Islet precursor cell (in vitro differentiated cells): Measurements from ENCODE around the gene AQP6.
A peak's percentile ranks its signal among the peaks of the same experiment; 100 is the strongest.

Source experiments
- DNase-seq: peaks from one replicate; pipeline ENCODE4 v3.0.0-alpha.2; 2018

AQP6 gene, protein sequence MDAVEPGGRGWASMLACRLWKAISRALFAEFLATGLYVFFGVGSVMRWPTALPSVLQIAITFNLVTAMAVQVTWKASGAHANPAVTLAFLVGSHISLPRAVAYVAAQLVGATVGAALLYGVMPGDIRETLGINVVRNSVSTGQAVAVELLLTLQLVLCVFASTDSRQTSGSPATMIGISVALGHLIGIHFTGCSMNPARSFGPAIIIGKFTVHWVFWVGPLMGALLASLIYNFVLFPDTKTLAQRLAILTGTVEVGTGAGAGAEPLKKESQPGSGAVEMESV

GRCh38 chr12:49972641-49973360, at the start of gene AQP6:
AQP6 (plus strand) TSS chr12:49972947; CDS start chr12:49973174, 227 bp downstream.
- no peak for DNase-seq

DNA sequence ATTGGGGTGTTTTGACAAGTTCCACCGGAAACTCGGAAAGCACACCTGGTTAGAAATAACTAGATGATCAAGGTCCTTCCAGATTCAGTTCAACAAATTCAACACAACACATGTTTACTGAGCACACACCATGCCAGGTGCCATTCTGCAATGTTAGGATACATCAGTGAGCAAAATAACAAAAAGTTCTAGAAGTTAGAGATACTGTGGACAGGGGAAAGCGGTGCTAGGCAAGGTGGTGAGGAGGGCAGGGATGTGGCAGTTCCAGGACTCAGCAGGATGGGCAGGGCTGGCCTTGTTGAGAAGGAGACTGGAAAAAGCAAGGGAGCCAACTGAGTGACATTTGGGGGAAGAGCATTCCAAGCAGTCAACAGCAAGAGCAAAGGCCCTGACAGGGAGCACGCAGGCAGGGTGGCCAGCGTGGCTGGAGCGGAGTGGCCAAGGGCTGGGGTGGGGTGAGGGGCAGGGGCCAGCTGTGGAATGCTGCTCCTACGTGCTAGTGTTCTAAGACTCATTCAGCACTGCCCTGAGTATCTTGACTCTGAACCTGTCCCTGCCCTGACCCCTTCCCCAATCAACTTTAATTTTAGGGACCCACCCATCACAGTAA, 49.6 kb upstream of the AQP6 start:
- peak; percentile 54 for DNase-seq

DNA sequence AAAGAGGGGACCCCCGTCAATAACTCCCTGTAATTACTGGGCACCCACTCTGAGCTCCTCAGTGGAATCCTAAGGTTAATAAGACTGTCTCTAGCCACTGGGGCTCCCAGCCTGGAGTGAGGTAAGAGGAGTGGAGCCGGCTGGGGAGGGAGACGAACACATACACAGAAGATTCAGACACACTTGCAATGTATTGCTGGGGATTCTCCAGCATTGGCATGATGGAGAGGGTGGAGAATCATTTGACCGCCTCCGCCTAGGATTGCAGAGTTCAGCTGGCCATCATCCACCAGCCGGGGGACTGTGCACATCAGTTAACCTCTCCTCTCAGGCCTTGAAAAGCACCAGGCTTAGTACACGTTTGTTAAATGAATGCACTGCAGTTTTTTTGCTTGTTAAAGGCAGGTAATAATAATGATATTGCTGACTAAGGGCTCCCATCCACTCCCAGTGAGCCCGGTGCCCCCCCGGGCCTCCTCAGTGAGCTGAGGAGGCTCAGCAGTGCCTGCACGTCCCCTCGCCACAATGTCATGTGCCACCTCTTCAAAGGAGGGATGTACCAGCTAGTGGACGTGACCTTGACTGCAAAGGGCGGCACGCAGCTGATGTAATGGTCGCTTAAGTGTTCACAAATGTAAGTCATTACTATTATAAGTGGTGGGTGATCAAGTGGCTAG, 48.7 kb upstream of the AQP6 start:
- no peak for DNase-seq

DNA sequence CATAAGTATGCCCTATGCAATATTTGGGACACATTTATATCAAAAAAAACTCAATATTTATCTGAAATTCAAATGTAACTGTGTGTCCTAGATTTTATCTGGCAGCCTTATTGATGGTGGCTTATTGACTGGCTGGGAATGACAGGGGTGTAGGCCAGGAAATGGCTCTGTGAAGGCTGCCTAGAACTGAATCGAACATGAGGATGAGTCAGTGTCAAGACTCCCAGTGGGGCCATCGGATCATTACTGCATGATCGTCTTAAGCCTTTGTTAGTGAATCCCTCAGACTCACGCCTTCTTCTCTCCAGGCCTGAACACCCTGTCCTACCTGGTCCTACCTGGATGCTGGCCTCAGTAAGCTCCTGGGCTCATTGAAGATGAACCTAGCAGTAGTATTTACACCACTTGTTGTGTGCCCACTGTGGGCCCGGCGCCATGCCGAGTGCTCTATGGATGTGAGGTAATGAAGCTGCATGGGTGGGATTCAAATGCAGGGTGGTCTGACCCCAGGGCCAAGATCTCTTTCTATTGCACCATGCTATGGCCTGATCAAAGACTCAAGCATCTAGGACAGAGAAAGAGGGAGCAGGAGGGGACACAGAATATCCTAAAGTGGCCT, 48.0 kb upstream of the AQP6 start:
- no peak for DNase-seq

DNA sequence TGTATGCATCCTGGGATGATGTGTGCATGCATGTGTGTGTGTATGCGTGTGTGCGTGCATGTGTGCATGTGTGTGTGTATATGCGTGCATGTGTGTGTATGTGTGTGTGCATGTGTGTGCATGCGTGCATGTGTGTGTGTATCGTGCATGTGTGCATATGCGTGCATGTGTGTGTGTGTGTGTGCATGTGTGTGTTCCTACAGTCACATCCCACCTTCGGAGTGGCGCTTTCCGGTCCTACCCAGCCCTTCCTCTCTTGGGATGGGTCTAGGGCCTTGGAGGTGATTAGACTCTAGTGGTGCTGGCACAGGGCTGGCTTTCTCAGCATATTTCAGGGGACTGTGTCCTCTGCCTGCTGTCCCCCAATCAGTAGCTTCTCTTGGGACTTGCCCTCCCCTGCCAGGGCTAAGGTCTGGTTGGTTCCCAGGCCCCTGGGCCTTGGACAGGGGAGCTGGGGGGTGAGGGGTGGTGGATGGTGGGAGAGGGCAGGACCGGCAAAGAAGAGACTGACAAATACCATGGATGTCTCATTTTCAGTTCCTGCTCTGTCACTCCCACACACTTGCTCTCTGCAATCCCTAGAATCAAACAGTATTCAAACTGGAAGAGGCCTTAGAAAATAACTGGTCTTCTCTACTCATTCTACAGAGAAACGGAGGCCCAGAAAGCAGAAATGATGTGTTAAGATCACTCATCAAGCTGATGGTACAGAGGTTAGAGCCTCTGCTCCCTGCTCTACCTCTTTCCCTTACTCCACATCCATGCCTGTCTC, 47.1 kb upstream of the AQP6 start:
- no peak for DNase-seq

- DNase-seq, result no peak
These were observed 44.3 kb upstream of the AQP6 start for GRCh38 chr12:49928471-49928870.

DNA sequence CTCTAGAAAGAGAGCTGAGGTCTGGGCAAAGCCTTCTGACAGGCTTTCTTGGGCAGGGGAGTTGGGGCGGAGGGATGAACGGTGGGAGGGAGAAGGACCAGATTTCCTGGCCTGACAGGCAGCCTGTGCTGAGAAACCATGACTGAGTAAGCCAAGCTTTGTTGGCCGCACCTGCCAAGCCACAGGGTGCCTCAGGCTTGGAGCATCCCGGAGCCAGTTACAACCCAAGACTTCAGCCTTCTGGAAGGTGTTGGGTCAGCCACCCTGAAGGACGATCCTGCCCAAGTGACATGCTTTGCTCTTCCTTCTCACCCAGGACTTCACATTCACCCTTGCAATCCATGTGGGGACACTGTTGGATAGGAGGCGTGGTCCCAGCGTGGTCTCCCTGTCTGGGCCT, 43.2 kb upstream of the AQP6 start:
- no peak for DNase-seq

DNA sequence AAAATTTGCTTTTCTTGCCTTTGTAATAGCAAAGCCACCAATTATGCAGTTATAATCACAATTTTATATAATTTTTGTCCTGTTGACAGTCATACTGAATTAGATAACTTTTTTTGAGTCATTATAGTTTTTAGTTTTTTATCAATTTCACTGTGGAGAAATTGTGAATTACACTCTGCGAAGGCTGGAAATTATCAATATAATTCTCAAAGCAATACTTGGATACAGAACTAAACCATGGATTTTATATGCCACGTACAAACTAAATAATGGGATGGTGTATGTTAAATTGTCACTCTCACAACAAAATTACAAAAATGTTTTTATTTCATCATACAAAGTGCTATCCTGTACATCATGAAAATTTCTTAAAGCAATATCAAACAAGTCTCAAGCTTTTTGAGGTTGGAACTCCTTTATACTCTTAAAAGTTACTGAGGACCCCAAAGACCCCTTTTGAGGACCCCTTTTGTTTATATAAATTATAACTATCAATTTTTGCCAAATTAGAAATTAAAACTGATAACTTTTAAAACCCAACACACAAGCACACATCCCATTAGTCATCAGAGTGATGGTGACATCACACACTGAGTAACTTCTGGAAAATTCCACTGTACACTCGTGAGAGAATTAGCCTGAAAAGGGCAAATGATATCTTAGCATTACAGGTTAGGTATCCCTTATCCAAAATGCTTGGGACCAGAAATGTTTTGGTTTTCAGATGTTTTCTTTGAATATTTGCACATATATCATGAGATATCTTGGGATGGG, 42.0 kb upstream of the AQP6 start:
- no peak for DNase-seq

GRCh38 chr12:49932023-49932422, 40.7 kb upstream of the AQP6 start:
- peak; percentile 42 for DNase-seq

GRCh38 chr12:49932533-49933130, 40.1 kb upstream of the AQP6 start:
- DNase-seq, result peak; percentile 61

DNA sequence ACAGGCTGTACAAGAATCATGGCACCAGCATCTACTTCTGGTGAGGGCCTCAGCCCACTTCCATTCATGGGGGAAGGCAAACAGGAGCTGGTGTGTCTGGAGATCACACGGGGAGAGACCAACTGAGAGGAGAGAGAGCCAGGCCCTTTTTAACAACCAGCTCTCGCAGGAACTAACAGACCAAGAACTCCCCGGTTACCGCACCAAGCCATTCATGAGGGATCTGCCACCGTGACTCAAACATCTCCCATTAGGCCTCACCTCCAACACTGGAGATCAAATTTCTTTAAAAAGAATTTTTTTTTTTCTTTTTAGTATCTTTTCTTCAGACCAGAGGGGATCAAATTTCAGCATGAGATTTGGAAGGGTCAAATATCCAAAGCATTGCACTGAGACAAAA, 39.0 kb upstream of the AQP6 start:
- peak; percentile 43 for DNase-seq

DNA sequence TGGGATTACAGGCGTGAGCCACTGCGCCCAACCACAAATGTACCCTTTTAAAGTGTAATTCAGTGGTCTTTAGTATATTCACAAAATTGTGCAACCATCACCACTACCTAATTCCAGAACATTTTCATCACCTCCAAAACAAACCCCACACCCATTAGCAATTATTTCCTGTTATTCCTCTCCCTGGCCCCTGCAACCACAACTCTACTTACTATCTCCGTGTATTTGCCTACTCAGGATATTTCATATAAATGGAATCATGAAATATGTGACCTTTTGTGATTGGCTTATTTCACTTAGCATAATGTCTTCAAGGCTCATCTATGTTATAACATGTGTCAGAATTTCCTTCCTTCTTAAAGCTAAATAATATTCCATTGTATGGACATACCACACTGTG, 38.2 kb upstream of the AQP6 start:
- DNase-seq, result no peak

DNA sequence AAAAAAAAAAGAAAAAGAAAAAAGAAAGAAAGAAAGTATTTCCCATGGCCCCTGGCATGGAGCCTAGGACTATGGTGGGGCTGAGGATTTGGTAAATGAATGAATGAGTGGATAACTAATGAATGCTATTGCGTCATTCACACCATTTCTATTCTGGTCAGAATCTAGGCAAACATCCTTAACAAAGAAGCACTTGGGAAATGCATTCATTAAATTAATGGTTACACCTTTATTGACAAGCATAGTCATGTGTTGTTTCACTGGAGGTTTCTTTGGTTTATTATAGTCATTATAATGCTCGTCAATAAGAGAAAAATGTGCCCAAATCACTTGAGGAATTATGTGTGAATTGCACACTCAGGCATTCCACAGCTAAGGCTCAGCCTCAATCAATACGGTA, 35.8 kb upstream of the AQP6 start:
- DNase-seq, result no peak

DNA sequence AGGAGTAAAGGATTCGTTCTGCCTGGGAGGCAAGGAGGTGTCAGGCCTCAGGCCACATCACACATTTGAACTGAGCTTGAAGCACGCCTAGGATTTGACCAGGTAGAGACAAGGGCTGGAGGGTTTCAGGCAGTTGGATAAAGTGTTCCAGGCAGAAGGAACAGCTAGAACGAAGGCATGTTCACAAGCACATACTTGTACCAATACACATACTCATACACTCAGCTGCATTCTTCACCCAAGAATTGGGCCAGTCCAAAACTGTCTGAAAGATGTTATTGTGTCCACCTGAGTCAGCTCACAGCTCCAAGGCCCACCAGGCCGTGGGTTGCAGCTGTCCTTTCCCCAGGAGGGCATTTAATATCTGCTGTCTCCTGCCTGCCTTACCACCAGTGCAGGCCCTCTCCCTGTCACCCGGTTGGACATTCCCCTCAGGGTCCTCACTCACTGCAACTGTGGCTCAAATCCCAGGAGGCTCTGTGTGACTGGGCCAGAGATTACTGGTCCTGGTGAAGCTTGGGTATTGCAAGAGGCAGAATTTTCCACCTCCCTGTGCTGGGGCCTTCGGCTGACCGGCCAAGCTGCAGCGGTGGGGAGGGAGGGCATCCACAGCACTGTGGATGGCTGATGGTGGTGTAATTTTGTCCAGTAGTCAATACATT, 35.0 kb upstream of the AQP6 start:
- no peak for DNase-seq

DNA sequence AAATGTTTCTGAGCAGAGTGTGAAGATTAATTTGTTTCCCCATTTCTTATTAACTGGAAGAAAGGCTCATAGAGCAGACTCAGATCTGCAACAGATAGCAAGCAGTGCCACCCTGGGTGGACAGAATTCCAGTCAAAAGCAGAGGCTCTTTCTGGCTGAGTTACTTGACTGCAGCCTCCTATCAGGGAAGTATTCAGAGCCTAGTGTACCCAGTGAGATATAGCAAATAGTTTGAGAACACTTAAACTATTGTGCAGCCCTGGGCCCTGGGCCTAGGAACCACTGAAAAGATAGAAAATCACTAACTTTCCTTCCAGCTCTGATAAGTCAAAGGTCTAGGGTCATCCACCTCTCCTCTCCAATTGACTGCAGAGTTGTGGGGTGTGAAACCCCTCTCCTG, 33.4 kb upstream of the AQP6 start:
- no peak for DNase-seq

DNA sequence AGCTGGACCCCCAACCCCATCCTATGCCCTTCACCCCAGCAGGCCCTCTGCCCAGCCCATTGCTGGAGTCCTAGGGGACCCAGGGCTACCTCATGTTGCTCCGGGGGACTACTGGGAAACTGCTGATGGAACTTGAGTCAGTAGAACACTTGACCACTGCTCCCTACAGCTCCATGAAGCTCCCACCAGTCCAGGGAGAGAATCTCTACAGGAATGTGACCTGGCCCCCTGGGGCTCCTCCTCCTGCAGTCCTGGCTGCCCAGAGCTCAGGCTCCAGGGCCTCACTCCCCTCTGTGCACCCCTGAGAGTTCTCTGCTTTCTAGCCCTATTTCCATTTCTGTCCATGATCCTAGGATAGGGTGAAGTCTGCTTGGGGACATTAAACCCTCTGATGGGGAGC, 33.0 kb upstream of the AQP6 start:
- no peak for DNase-seq

DNA sequence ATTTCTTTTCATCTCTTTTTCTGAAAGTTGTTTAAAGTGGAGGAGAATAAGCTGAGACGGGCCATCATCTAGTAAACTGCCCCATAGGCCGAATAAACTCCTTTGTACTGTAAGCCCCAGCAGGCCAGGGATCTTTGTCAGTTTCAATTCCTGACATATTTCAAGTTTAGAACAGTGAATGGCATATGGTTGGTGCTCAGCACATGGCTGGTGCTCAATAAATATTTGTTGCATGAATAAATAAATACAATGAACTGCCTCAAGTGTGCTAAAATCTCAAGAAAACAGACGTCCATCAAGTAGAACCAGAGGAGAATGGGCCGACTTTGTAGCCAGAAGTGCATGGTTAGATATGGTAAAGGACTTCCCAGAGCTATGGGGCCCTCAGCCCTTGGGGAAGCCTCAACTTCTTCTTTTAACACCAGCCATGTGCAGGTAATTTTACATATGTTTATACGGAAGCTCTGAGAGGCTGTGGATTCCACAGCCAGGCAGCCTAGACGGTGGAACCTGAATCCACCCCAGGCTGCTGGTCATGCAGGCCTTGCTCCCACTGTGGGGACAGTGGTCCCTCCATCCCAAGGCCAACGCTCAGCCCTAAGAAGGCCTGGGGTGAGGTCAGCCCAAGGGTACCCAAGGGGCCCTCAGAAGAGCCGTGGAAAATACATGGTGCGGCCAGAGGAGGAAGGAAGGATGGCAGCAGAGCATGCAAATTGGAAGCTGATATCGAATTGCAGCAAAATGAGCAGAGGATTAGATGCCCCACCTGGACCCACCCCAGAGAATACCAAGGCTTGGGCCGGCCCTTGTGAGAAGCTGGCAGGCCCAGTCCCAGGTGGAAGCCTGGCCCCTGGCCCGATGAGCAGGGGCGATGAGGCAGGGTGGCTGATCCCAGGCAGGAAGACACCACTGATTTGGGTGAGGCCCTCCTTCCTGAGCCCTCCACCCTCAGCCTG, 30.9 kb upstream of the AQP6 start:
- no peak for DNase-seq

DNA sequence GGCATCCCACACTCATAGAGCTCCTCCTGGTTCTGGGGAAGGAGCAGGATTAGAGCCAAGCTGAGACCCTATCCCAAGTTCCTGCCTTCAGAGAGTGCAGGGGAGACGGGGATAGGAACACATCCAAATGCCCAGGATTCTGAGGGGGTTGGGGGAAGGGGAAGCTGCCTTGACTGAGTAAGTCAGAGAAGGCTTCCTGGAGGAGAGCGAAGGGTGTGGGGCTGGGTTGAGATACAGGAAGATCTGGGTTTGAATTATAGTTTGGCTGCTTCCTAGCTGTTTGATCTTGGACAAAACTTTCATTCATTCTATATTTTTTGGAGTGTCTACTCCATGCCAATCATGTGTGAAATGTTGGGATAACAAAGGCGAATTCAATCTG, 30.2 kb upstream of the AQP6 start:
- no peak for DNase-seq

DNA sequence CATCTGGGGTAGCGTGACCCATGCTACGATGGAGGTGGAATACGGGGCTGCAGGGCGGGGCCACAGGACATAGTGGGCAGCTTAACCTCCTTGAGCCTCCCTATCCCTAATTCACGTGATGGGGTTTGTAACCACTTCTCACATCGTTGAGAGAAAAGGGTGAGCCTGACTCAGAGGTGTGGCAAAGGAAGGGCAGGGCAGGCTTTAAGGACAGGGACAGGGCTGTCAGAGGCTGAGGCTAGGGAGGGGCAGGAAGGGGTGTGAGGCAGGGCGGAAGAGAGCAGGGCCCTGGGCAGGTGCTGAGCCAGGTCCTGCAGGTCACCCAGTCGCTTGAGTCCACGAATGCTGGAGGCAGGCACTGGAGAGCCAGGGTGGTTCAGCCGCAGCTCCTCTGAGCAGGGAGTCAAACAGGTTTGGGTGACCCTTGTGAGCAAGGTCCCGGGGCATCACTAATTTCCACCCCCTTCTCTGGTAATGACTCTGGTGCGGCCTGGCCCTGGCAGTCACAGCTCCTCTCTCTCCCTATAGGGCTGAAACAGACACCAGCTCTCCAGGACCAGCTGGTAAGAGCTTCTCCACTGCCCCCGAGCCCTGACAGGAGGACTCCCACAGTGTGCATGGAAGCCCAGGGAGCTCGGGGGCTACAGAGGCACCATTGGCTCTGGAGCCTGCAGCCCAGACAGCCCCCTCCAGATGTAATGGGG, 29.7 kb upstream of the AQP6 start:
- DNase-seq, result no peak
